Vagina (tissue), 2 donors: ENCODE measurements around the gene CHST9.

Source experiments
- POLR2A ChIP-seq, 2 donors: fragments of 450-650 bp; IDR thresholded peaks; one replicate each; pipeline ENCODE4 v1.6.1; 2017; ENCODE audit warnings: antibody characterized with exemption in 2 of 2, mild to moderate bottlenecking in 2 of 2, moderate library complexity in 2 of 2
- POLR2AphosphoS5 ChIP-seq, 2 donors: sonication (generic); formaldehyde crosslinking; IDR thresholded peaks; one replicate each; pipeline ENCODE4 v1.9.0; 2017; ENCODE audit warnings: antibody characterized with exemption in 2 of 2, mild to moderate bottlenecking in 2 of 2, low read depth in 1 of 2; ENCODE audit not compliant: insufficient read depth in 1 of 2
- TF ChIP-seq, protein P1 (sequence below), 3 experiments: fragments of 450-650 bp in 2 of 3; fragments of 200-600 bp in 1 of 3; sonication (generic) in 1 of 3; IDR thresholded peaks; one replicate each; pipeline ENCODE4 v1.5.1; 2017 to 2019; ENCODE audit warnings: antibody characterized with exemption in 3 of 3, mild to moderate bottlenecking in 2 of 3, moderate library complexity in 2 of 3

DNA sequence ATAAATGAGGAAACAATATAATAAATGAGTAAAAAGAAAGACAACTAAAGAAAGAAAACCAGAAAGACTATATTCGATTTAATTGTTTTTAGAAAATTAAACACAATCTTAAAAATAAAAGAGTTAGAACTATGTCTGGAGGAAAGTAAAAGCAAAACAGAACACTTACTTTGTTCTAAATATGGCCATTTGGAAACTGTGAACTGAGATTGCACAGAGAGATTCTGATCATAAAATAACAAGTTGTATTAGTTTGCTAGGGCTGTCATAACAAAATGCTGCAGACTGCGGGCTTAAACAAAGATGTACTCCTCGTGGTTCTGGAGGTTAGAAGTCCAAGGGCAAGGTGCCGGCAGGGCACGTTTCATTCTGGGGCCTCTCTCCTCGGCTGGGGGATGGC lies 191.5 kb downstream of the CHST9 start:
- TF ChIP-seq POLR2A (IDR thresholded peaks at IDR 0.05) (no peak), POLR2AphosphoS5 (IDR thresholded peaks at IDR 0.05; ENCODE audit: insufficient read depth in 1 of 2, low read depth in 1 of 2) (no peak)
- TF ChIP-seq, protein P1, sequence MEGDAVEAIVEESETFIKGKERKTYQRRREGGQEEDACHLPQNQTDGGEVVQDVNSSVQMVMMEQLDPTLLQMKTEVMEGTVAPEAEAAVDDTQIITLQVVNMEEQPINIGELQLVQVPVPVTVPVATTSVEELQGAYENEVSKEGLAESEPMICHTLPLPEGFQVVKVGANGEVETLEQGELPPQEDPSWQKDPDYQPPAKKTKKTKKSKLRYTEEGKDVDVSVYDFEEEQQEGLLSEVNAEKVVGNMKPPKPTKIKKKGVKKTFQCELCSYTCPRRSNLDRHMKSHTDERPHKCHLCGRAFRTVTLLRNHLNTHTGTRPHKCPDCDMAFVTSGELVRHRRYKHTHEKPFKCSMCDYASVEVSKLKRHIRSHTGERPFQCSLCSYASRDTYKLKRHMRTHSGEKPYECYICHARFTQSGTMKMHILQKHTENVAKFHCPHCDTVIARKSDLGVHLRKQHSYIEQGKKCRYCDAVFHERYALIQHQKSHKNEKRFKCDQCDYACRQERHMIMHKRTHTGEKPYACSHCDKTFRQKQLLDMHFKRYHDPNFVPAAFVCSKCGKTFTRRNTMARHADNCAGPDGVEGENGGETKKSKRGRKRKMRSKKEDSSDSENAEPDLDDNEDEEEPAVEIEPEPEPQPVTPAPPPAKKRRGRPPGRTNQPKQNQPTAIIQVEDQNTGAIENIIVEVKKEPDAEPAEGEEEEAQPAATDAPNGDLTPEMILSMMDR (IDR thresholded peaks at IDR 0.05), result no peak
